ENCODE measurements around the gene UCP1.

UCP1 gene

GRCh38 chr4:140568507-140569306, at the start of gene UCP1:
Gene UCP1 (minus strand): TSS chr4:140568961. CDS start chr4:140568729, 232 bp downstream.
- DNase-seq (ENCODE audit: low read depth in 1 of 2, low spot score in 1 of 2): no peak
- in situ Hi-C loops (cut with HindIII; ENCODE audit: low pct_unique_long_range_greater_than_20kb, low sequenced_read_pairs): no loop called here
- no peak for TF ChIP-seq JUND (IDR thresholded peaks at IDR 0.05; ENCODE audit: low read depth)

GRCh38 chr4:140617499-140618248, 48.9 kb upstream of the UCP1 start:
- DNase-seq (ENCODE audit: low read depth in 1 of 2, low spot score in 1 of 2): no peak
- no peak for TF ChIP-seq JUND (IDR thresholded peaks at IDR 0.05; ENCODE audit: low read depth)
- in situ Hi-C loops (cut with HindIII; ENCODE audit: low pct_unique_long_range_greater_than_20kb, low sequenced_read_pairs): no loop called here

GRCh38 chr4:140615451-140615850, 46.7 kb upstream of the UCP1 start:
- no peak for TF ChIP-seq JUND (IDR thresholded peaks at IDR 0.05; ENCODE audit: low read depth)
- DNase-seq (ENCODE audit: low read depth in 1 of 2, low spot score in 1 of 2): no peak
- in situ Hi-C loops (cut with HindIII; ENCODE audit: low pct_unique_long_range_greater_than_20kb, low sequenced_read_pairs): no loop called here

GRCh38 chr4:140612357-140612756, 43.6 kb upstream of the UCP1 start:
- no peak for DNase-seq (ENCODE audit: low read depth in 1 of 2, low spot score in 1 of 2)
- no peak for TF ChIP-seq JUND (IDR thresholded peaks at IDR 0.05; ENCODE audit: low read depth)
- in situ Hi-C loops (cut with HindIII; ENCODE audit: low pct_unique_long_range_greater_than_20kb, low sequenced_read_pairs): no loop called here

GRCh38 chr4:140611854-140612253, 43.1 kb upstream of the UCP1 start:
- no peak for TF ChIP-seq JUND (IDR thresholded peaks at IDR 0.05; ENCODE audit: low read depth)
- in situ Hi-C loops (cut with HindIII; ENCODE audit: low pct_unique_long_range_greater_than_20kb, low sequenced_read_pairs): no loop called here
- DNase-seq (ENCODE audit: low read depth in 1 of 2, low spot score in 1 of 2): no peak

- TF ChIP-seq JUND (IDR thresholded peaks at IDR 0.05; ENCODE audit: low read depth): no peak
- peak; percentile 21 to 67 for DNase-seq (ENCODE audit: low read depth in 1 of 2, low spot score in 1 of 2)
- in situ Hi-C loops (cut with HindIII; ENCODE audit: low pct_unique_long_range_greater_than_20kb, low sequenced_read_pairs): no loop called here
Measured at GRCh38 chr4:140609548-140610425, 41.0 kb upstream of the UCP1 start.

GRCh38 chr4:140607852-140608251, 39.1 kb upstream of the UCP1 start:
- in situ Hi-C loops (cut with HindIII; ENCODE audit: low pct_unique_long_range_greater_than_20kb, low sequenced_read_pairs): no loop called here
- no peak for DNase-seq (ENCODE audit: low read depth in 1 of 2, low spot score in 1 of 2)
- TF ChIP-seq JUND (IDR thresholded peaks at IDR 0.05; ENCODE audit: low read depth): no peak

GRCh38 chr4:140604544-140604943, 35.8 kb upstream of the UCP1 start:
- no peak for DNase-seq (ENCODE audit: low read depth in 1 of 2, low spot score in 1 of 2)
- TF ChIP-seq JUND (IDR thresholded peaks at IDR 0.05; ENCODE audit: low read depth): no peak
- in situ Hi-C loops (cut with HindIII; ENCODE audit: low pct_unique_long_range_greater_than_20kb, low sequenced_read_pairs): no loop called here

- no peak for TF ChIP-seq JUND (IDR thresholded peaks at IDR 0.05; ENCODE audit: low read depth)
- in situ Hi-C loops (cut with HindIII; ENCODE audit: low pct_unique_long_range_greater_than_20kb, low sequenced_read_pairs): no loop called here
- no peak for DNase-seq (ENCODE audit: low read depth in 1 of 2, low spot score in 1 of 2)
Measured at GRCh38 chr4:140603286-140603685, 34.5 kb upstream of the UCP1 start.

- in situ Hi-C loops (cut with HindIII; ENCODE audit: low pct_unique_long_range_greater_than_20kb, low sequenced_read_pairs): no loop called here
- DNase-seq (ENCODE audit: low read depth in 1 of 2, low spot score in 1 of 2): no peak
- TF ChIP-seq JUND (IDR thresholded peaks at IDR 0.05; ENCODE audit: low read depth): no peak
Measured at GRCh38 chr4:140602714-140603113, 34.0 kb upstream of the UCP1 start.

GRCh38 chr4:140600408-140600807, 31.6 kb upstream of the UCP1 start:
- in situ Hi-C loops (cut with HindIII; ENCODE audit: low pct_unique_long_range_greater_than_20kb, low sequenced_read_pairs): no loop called here
- no peak for TF ChIP-seq JUND (IDR thresholded peaks at IDR 0.05; ENCODE audit: low read depth)
- no peak for DNase-seq (ENCODE audit: low read depth in 1 of 2, low spot score in 1 of 2)

- DNase-seq (ENCODE audit: low read depth in 1 of 2, low spot score in 1 of 2): peak; percentile 28 to 73
- no peak for TF ChIP-seq JUND (IDR thresholded peaks at IDR 0.05; ENCODE audit: low read depth)
- in situ Hi-C loops (cut with HindIII; ENCODE audit: low pct_unique_long_range_greater_than_20kb, low sequenced_read_pairs): no loop called here
Measured at GRCh38 chr4:140595065-140595464, 26.3 kb upstream of the UCP1 start.
